Measurements from ENCODE around the gene TBC1D4.

The TBC1D4 gene

GRCh38 chr13:75481176-75482069, 546 bp downstream of the TBC1D4 start:
- Histone ChIP-seq H3K79me2 (ENCODE audit: insufficient read depth, low read length) (peaks cover 37% of the 10 kb centered on the region), H3K4me2 (ENCODE audit: low read depth, low read length, poor library complexity, severe bottlenecking) (peak overlapping the region; percentile 76), H3K36me3 (ENCODE audit: insufficient read depth, low read length) (no peaks in the 10 kb centered on the region), H3K9ac (ENCODE audit: low read depth, low read length, poor library complexity, severe bottlenecking) (peak overlapping the region; percentile 68), H4K20me1 (ENCODE audit: insufficient read depth, low read length, poor library complexity, severe bottlenecking) (peaks cover 39% of the 10 kb centered on the region), H3K4me1 (ENCODE audit: insufficient read depth, low read length, poor library complexity, severe bottlenecking) (peaks cover 68% of the 10 kb centered on the region), H2AFZ (ENCODE audit: low read length) (peak overlapping the region; percentile 88), H3K27me3 (ENCODE audit: insufficient read depth, low read length, poor library complexity, severe bottlenecking) (no peaks in the 10 kb centered on the region), H3K9me2 (replicated peaks; ENCODE audit: low read depth, low read length) (no peaks in the 10 kb centered on the region), H3K9me3 (ENCODE audit: insufficient read depth, low read depth, low read length) (no peaks in the 10 kb centered on the region), H3F3A (ENCODE audit: low read depth) (peaks cover 2% of the 10 kb centered on the region; the same call in 1 of the 2 replicates), H3K4me3 (ENCODE audit: low read length, poor library complexity, severe bottlenecking) (peak overlapping the region; percentile 75)
- TF ChIP-seq EZH2phosphoT487 (IDR thresholded peaks at IDR 0.05; ENCODE audit: borderline replicate concordance) (no peak), CTCF (conservative IDR thresholded peaks at IDR 0.05; ENCODE audit: low read length) (no peak)

- H3K9me2 ChIP-seq (replicated peaks; ENCODE audit: low read depth, low read length) = no peaks in the 10 kb centered on the region
- peak overlapping the region; percentile 76 for H3K4me2 ChIP-seq (ENCODE audit: low read depth, low read length, poor library complexity, severe bottlenecking)
- peak overlapping the region; percentile 68 for H3K9ac ChIP-seq (ENCODE audit: low read depth, low read length, poor library complexity, severe bottlenecking)
- H3F3A ChIP-seq (ENCODE audit: low read depth) = peaks cover 2% of the 10 kb centered on the region; the same call in 1 of the 2 replicates
- no peak for TF ChIP-seq EZH2phosphoT487 (IDR thresholded peaks at IDR 0.05; ENCODE audit: borderline replicate concordance)
- no peak for TF ChIP-seq CTCF (conservative IDR thresholded peaks at IDR 0.05; ENCODE audit: low read length)
- H2AFZ ChIP-seq (ENCODE audit: low read length) = peak overlapping the region; percentile 88; the same call in 1 of the 2 replicates
- H3K27me3 ChIP-seq (ENCODE audit: insufficient read depth, low read length, poor library complexity, severe bottlenecking) = no peaks in the 10 kb centered on the region
- H4K20me1 ChIP-seq (ENCODE audit: insufficient read depth, low read length, poor library complexity, severe bottlenecking) = peaks cover 39% of the 10 kb centered on the region
- peaks cover 62% of the 10 kb centered on the region for H3K4me1 ChIP-seq (ENCODE audit: insufficient read depth, low read length, poor library complexity, severe bottlenecking)
- H3K36me3 ChIP-seq (ENCODE audit: insufficient read depth, low read length) = no peaks in the 10 kb centered on the region
- H3K79me2 ChIP-seq (ENCODE audit: insufficient read depth, low read length) = peaks cover 37% of the 10 kb centered on the region
- H3K9me3 ChIP-seq (ENCODE audit: insufficient read depth, low read depth, low read length) = no peaks in the 10 kb centered on the region
- peak overlapping the region; percentile 75 for H3K4me3 ChIP-seq (ENCODE audit: low read length, poor library complexity, severe bottlenecking)
Measured at GRCh38 chr13:75480671-75481175, 1.2 kb downstream of the TBC1D4 start.

GRCh38 chr13:75479102-75479740, 2.7 kb downstream of the TBC1D4 start:
- Histone ChIP-seq H3K4me1 (ENCODE audit: insufficient read depth, low read length, poor library complexity, severe bottlenecking) (peaks cover 58% of the 10 kb centered on the region), H4K20me1 (ENCODE audit: insufficient read depth, low read length, poor library complexity, severe bottlenecking) (peaks cover 39% of the 10 kb centered on the region), H3K4me2 (ENCODE audit: low read depth, low read length, poor library complexity, severe bottlenecking) (peak overlapping the region; percentile 76), H3K9me2 (replicated peaks; ENCODE audit: low read depth, low read length) (no peaks in the 10 kb centered on the region), H3K9me3 (ENCODE audit: insufficient read depth, low read depth, low read length) (no peaks in the 10 kb centered on the region), H3K27me3 (ENCODE audit: insufficient read depth, low read length, poor library complexity, severe bottlenecking) (no peaks in the 10 kb centered on the region), H2AFZ (ENCODE audit: low read length) (no peak overlapping the region), H3K9ac (ENCODE audit: low read depth, low read length, poor library complexity, severe bottlenecking) (no peak overlapping the region), H3K79me2 (ENCODE audit: insufficient read depth, low read length) (peaks cover 37% of the 10 kb centered on the region), H3K4me3 (ENCODE audit: low read length, poor library complexity, severe bottlenecking) (peak overlapping the region; percentile 75), H3F3A (ENCODE audit: low read depth) (peaks cover 2% of the 10 kb centered on the region; the same call in 1 of the 2 replicates), H3K36me3 (ENCODE audit: insufficient read depth, low read length) (no peaks in the 10 kb centered on the region)
- TF ChIP-seq CTCF (conservative IDR thresholded peaks at IDR 0.05; ENCODE audit: low read length) (no peak), EZH2phosphoT487 (IDR thresholded peaks at IDR 0.05; ENCODE audit: borderline replicate concordance) (no peak)
